Skeletal muscle tissue (tissue), 4 donors: ENCODE results near the gene BUB1B. TPM values are rescaled to one million over a fixed set of nuclear protein-coding genes. Genes with fewer than 3 reads are reported as not detected.
"Not testable (repeated sequence)": the region's sequence is repeated elsewhere in the genome, so short reads cannot be mapped to it uniquely, and the experiment has no call there.

ENCODE experiments used
- H3K27ac ChIP-seq: one replicate; pipeline ENCODE4 v1.7.0; 2013; ENCODE audit warnings: mild to moderate bottlenecking, low read depth, low read length, inconsistent platforms
- H3K27me3 ChIP-seq, 3 donors: one replicate each; pipeline ENCODE4 v1.7.0; 2013; ENCODE audit warnings: low read length in 3 of 3; ENCODE audit not compliant: control insufficient read depth in 3 of 3, insufficient read depth in 3 of 3
- H3K36me3 ChIP-seq, 3 donors: one replicate each; pipeline ENCODE4 v1.7.0; 2013; ENCODE audit warnings: low read length in 3 of 3; ENCODE audit not compliant: control insufficient read depth in 3 of 3, insufficient read depth in 3 of 3
- H3K4me1 ChIP-seq, 3 donors: one replicate each; pipeline ENCODE4 v1.7.0; 2013; ENCODE audit warnings: low read length in 3 of 3, mild to moderate bottlenecking in 3 of 3; ENCODE audit not compliant: control insufficient read depth in 3 of 3, insufficient read depth in 3 of 3
- H3K4me3 ChIP-seq, 3 donors: one replicate each; pipeline ENCODE4 v1.7.0; 2013; ENCODE audit warnings: low read length in 3 of 3
- H3K9ac ChIP-seq, 3 donors: one replicate each; pipeline ENCODE4 v1.7.0; 2013; ENCODE audit warnings: low read length in 3 of 3, mild to moderate bottlenecking in 3 of 3, moderate library complexity in 2 of 3, low read depth in 1 of 3
- H3K9me3 ChIP-seq, 3 donors: one replicate each; pipeline ENCODE4 v1.7.0; 2013; ENCODE audit warnings: low read length in 3 of 3; ENCODE audit not compliant: control insufficient read depth in 3 of 3
- total RNA-seq: library from RNA; depleted of rRNA; stranded (reverse); fragments of >200 nt; gene quantifications from one replicate; pipeline ENCODE4 v1.2.3, GENCODE V29; 2014
- donor health status: Osteomylitis.

Gene BUB1B
- total RNA-seq, 1 donor from 2014 or later = 8.4 TPM

- not testable (repeated sequence) for H3K9ac ChIP-seq, H3K27ac ChIP-seq, H3K9me3 ChIP-seq, H3K27me3 ChIP-seq, H3K4me3 ChIP-seq, H3K4me1 ChIP-seq, H3K36me3 ChIP-seq
Observed at GRCh38 chr15:40123863-40124262, 37.0 kb upstream of the BUB1B start.

GRCh38 chr15:40124333-40124732 lies 36.5 kb upstream of the BUB1B start:
- H3K27ac ChIP-seq, H3K36me3 ChIP-seq, H3K4me3 ChIP-seq, H3K27me3 ChIP-seq, H3K4me1 ChIP-seq, H3K9ac ChIP-seq, H3K9me3 ChIP-seq: not testable (repeated sequence)

GRCh38 chr15:40124807-40125285 lies 36.0 kb upstream of the BUB1B start:
- H3K27me3 ChIP-seq, H3K4me1 ChIP-seq, H3K36me3 ChIP-seq, H3K4me3 ChIP-seq, H3K27ac ChIP-seq, H3K9ac ChIP-seq, H3K9me3 ChIP-seq: not testable (repeated sequence)

GRCh38 chr15:40125950-40126349 lies 34.9 kb upstream of the BUB1B start:
- H3K36me3 ChIP-seq = no peaks in the 10 kb centered on the region
- H3K9ac ChIP-seq = no peak overlapping the region
- no peak overlapping the region for H3K4me3 ChIP-seq
- no peaks in the 10 kb centered on the region for H3K9me3 ChIP-seq
- no peaks in the 10 kb centered on the region for H3K4me1 ChIP-seq
- H3K27ac ChIP-seq = no peak overlapping the region
- H3K27me3 ChIP-seq = peaks cover under 1 to 12% (median 7%) of the 10 kb centered on the region in 3 donors

- no peaks in the 10 kb centered on the region for H3K9me3 ChIP-seq
- no peak overlapping the region for H3K27ac ChIP-seq
- H3K9ac ChIP-seq = no peak overlapping the region
- no peaks in the 10 kb centered on the region for H3K36me3 ChIP-seq
- no peaks in the 10 kb centered on the region for H3K4me1 ChIP-seq
- no peak overlapping the region for H3K4me3 ChIP-seq
- H3K27me3 ChIP-seq = peaks cover 7 to 18% (median 10%) of the 10 kb centered on the region in 3 donors
Observed at GRCh38 chr15:40128766-40129660, 31.9 kb upstream of the BUB1B start.

GRCh38 chr15:40130118-40130517 lies 30.8 kb upstream of the BUB1B start:
- Histone ChIP-seq H3K27ac (no peak overlapping the region), H3K27me3 (peaks cover 7 to 18% (median 10%) of the 10 kb centered on the region in 3 donors), H3K36me3 (no peaks in the 10 kb centered on the region), H3K4me1 (no peaks in the 10 kb centered on the region), H3K9ac (no peak overlapping the region), H3K4me3 (no peak overlapping the region), H3K9me3 (no peaks in the 10 kb centered on the region)

- H3K9me3 ChIP-seq = no peaks in the 10 kb centered on the region
- H3K27ac ChIP-seq = no peak overlapping the region
- H3K36me3 ChIP-seq = no peaks in the 10 kb centered on the region
- H3K4me1 ChIP-seq = no peaks in the 10 kb centered on the region
- no peak overlapping the region for H3K4me3 ChIP-seq
- peaks cover 7 to 18% (median 10%) of the 10 kb centered on the region in 3 donors for H3K27me3 ChIP-seq
- no peak overlapping the region for H3K9ac ChIP-seq
Observed at GRCh38 chr15:40130799-40131502, 29.9 kb upstream of the BUB1B start.

- Histone ChIP-seq H3K36me3 (no peaks in the 10 kb centered on the region), H3K4me3 (no peak overlapping the region), H3K9ac (no peak overlapping the region), H3K27me3 (peaks cover 5 to 16% (median 7%) of the 10 kb centered on the region in 3 donors), H3K4me1 (no peaks in the 10 kb centered on the region), H3K9me3 (no peaks in the 10 kb centered on the region), H3K27ac (no peak overlapping the region)
Observed at GRCh38 chr15:40133544-40133943, 27.3 kb upstream of the BUB1B start.

- H3K27ac ChIP-seq = no peak overlapping the region
- no peak overlapping the region for H3K9ac ChIP-seq
- H3K4me1 ChIP-seq = no peaks in the 10 kb centered on the region
- no peak overlapping the region for H3K4me3 ChIP-seq
- peaks cover 4 to 7% (median 7%) of the 10 kb centered on the region in 3 donors for H3K27me3 ChIP-seq
- H3K36me3 ChIP-seq = no peaks in the 10 kb centered on the region
- H3K9me3 ChIP-seq = no peaks in the 10 kb centered on the region
Observed at GRCh38 chr15:40134885-40135284, 26.0 kb upstream of the BUB1B start.

- not testable (repeated sequence) for H3K9me3 ChIP-seq, H3K9ac ChIP-seq, H3K36me3 ChIP-seq, H3K4me1 ChIP-seq, H3K4me3 ChIP-seq, H3K27me3 ChIP-seq, H3K27ac ChIP-seq
Observed at GRCh38 chr15:40135846-40136450, 24.9 kb upstream of the BUB1B start.
